IPS-11a (cell line): ENCODE measurements around the gene C2orf72.
"Not testable (repeated sequence)": the region's sequence is repeated elsewhere in the genome, so short reads cannot be mapped to it uniquely, and the experiment has no call there.

ENCODE experiments used
- H3K4me3 ChIP-seq: one replicate; pipeline ENCODE4 v1.5.1; 2013; ENCODE audit warnings: low read depth, low read length, control low read depth

Gene C2orf72

GRCh38 chr2:231037202-231037730 is at the start of gene C2orf72:
Gene C2orf72 (plus strand): TSS chr2:231037523. CDS start chr2:231037566, 43 bp downstream.
- H3K4me3 ChIP-seq, result peak within 1 kb of the TSS; percentile 45

DNA sequence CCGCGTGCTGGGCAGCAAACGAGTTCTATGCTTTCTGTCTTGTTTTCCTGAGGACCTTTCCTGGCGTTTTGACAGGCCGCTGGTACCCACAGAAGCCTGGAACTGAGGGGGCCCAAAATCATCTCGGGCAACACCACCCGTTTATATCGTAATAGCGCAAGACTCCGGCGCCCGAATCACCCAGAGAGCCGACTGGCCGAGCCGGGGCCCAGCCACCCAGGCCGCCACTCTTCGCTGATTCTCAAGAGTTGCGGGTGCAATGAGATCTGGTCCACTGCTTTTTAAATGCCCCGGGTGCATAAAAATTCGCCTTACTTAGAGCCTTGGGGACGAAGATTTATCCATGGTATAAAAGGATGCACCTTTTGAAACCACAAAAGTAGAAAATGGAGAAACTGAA is 47.6 kb upstream of the C2orf72 start:
- no peak overlapping the region for H3K4me3 ChIP-seq

- H3K4me3 ChIP-seq, result no peak overlapping the region
Measured at GRCh38 chr2:230990131-230990898, 47.0 kb upstream of the C2orf72 start.

GRCh38 chr2:230990899-230991150 is 46.5 kb upstream of the C2orf72 start:
- no peak overlapping the region for H3K4me3 ChIP-seq

DNA sequence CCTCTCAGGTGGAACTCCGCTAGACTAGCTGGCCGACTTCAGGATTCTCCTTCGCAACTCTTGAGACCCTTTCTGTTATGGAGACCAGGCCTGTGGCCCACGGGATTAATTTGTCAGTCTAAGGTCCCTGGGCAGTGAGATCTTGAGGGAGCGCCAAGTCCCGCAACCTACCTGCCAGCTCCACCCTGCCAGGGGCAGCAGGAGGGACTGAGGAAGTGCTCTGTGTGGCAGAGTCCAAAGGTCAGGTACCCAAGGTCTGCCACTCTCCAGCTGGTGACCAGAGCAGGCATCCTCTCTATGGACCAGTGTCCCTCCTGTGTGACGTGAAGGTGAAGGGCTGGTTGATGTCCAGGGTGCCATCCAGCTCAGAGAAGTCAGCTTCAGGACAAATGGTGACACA is 45.7 kb upstream of the C2orf72 start:
- H3K4me3 ChIP-seq, result no peak overlapping the region

GRCh38 chr2:230995821-230996220 is 41.5 kb upstream of the C2orf72 start, which contains the start of gene SPATA3:
Gene SPATA3 (plus strand): TSS chr2:230996121. CDS start chr2:230996234, 113 bp downstream.
- H3K4me3 ChIP-seq, result no peak within 1 kb of the TSS

- H3K4me3 ChIP-seq, result no peak overlapping the region
Measured at GRCh38 chr2:230996661-230997060, 40.7 kb upstream of the C2orf72 start.

DNA sequence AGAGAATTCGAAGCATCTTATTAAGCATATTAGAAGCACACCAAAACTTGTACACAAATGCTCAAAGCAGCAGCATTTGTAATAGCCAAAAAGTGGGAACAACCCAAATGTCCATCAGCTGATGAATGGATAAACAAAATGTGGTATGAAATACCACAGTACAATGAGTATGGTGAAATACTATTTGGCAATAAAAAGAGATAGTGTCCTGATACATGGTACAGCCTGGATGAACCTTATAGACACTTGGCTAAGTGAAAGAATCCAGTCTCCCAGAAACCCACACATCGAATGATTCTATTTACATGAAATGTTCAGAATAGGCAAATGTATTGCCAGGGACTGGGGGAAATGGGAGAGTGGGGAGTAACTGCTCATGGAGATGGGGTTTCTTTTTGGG is 38.4 kb upstream of the C2orf72 start:
- H3K4me3 ChIP-seq, result no peak overlapping the region

- H3K4me3 ChIP-seq, result no peak overlapping the region
Measured at GRCh38 chr2:230999477-230999876, 37.8 kb upstream of the C2orf72 start.

DNA sequence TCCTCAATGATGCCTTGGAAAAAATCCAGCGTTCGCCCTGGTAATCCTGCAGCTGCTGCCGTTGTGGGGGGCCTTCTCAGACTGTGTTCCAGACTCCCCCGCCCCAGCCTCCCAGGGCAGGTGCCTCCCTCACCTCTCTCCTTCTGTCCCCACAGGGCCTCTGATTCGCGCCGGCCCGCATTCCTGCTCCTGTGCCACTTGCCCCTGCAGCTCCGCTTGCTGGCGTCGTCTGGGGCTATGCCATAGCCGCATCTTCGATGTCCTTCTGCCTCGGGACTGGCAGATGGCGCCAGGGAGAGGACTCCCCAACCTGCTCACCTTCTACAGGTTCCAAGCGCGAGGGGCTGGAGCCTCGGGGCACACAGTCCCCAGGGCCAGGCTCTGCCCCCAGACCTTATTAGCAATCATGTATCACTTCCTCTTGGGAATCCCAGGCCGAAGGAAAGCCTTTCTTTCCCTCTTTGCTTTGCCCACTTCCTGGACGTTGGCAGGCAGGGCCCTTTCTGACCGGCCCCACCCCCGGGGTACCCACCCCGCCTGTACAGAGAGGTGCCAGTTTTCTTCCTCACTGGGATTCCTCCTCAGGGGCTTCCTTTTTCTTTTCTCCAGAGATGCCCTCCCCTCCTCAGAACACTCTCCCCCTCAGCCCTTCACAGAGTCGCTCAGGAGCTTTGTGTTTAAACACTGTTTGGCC is 37.0 kb upstream of the C2orf72 start:
- no peak overlapping the region for H3K4me3 ChIP-seq

GRCh38 chr2:231001036-231001435 is 36.3 kb upstream of the C2orf72 start:
- H3K4me3 ChIP-seq, result no peak overlapping the region

DNA sequence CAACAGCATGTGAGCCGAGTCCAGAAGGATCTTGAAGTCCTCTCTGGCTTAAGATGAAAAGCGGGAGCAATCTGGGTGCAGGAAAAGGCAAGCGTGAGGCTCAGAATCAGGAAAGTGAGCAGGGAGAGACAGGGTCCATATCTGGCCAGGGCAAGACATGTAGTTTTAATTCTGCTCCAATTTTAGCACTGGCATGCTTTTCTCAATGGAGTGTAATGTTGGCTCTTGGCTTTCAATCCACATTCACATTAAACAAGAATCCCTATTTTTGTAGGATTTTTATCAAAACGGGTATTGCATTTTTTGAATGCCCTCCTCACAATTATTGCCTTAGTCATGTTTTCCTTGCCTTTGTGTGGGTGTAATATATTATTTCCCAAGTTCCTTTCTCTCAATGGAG is 35.4 kb upstream of the C2orf72 start:
- H3K4me3 ChIP-seq, result no peak overlapping the region

DNA sequence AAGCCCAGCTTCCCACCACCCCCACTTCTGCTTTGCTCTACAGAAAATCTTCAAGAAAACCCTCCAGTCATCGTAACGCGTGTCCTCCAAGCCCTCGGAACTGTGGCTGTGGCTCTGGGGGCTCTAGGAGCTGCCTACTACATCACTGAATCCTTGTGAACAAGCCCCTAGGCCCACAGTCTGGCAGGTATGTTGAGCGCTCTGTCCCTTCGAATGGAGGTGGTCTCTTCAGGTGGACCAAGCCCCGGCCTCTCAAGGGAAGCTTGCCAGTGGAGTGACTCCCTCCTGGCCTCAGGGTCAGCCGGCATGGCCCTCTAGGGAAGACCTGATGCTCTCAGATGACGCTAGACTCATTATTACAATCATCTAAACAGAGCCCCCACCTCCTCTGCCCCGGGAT is 34.7 kb upstream of the C2orf72 start:
- no peak overlapping the region for H3K4me3 ChIP-seq

- no peak overlapping the region for H3K4me3 ChIP-seq
Measured at GRCh38 chr2:231003186-231003585, 34.1 kb upstream of the C2orf72 start.

- H3K4me3 ChIP-seq, result not testable (repeated sequence)
Measured at GRCh38 chr2:231004930-231005329, 32.4 kb upstream of the C2orf72 start.

DNA sequence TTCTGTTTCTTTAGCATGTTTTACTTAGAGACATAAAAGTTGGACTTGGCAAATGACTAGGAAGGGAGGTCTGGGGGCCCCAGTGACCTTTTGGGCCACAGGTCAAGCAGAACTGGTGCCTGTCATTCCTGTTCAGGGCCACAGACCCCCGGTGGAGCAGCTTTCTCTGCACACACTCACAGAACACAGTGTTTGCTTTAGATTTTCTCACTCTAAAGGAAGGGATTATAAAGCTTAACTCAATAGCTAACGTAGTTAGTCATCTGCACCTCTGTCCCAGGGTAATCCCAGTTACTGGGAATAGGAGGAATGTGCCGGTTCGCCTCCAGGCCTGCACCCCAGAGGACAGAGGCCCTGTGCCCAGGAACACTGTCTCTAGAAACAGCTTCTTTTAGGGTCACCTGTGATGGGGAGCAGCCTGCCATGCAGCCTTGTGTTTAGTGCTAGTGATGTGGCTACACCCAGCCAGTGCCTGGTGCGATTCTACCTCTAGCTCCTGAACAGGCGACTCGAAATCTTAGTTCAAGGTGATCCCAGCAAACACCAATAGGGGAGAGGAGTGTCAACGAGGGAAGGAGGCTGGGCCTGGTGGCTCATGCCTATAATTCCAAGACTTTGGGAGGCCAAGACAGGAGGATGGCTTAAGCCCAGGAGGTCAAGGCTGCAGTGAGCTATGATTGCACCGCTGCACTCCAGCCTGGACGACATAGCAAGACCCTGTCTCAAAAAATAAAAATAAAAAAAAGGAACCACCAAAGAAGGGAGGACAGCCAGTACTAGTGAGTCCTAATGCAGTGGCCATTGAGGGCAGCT is 29.8 kb upstream of the C2orf72 start:
- no peak overlapping the region for H3K4me3 ChIP-seq

GRCh38 chr2:231008131-231008530 is 29.2 kb upstream of the C2orf72 start:
- H3K4me3 ChIP-seq, result no peak overlapping the region

DNA sequence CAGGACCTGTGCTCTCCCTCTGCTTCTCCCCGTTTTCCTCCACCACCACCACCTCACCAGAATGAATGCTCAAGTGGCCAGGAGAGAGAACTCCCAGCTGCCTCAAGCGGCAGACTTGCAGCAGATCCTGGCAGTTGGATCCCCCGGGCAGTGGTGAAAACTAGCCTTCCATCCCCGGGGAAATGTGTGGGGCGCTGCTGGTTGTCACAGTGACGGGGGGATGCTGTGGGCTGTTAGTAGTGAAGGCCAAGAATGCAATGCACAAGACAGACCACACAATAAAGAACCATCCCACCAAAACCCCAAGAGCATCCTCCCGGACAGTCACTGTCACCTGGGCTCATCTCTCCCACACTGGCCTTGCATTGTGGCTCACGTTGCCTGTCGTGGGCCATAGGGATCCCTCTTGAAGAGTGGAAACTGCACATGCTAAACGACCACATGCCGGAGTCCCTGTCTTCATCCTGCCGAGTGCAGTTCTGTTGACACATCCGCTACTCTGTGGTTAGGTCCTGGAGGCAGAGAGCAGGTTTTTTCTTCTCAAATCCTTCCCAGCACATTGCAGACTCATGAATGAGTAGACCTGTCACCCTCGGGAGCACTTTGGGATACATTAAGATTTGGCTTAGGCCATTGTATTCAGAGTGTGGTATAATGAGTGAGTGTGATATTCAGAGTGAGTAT is 27.9 kb upstream of the C2orf72 start:
- H3K4me3 ChIP-seq, result no peak overlapping the region

GRCh38 chr2:231010201-231010730 is 27.1 kb upstream of the C2orf72 start:
- no peak overlapping the region for H3K4me3 ChIP-seq

DNA sequence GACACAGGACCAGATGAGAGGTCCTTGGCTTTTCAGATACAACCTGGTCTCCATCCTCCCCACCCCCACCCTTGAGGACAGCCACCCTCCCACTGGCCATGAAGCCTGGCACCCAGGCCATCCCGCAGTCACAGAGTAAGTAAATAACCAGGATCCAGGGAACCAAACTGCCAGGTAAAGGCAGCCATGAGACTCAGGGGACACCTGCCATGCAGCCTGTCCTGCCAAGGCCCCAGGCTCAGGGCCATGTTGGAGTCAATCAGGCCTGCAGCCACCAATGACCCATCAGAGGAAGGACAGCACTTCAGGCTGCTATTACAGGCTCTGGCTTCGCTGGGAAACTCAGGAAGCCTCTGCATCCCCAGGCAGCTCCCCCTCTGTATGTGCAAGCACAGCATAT is 25.8 kb upstream of the C2orf72 start:
- H3K4me3 ChIP-seq, result no peak overlapping the region

- no peak overlapping the region for H3K4me3 ChIP-seq
Measured at GRCh38 chr2:231012463-231012862, 24.9 kb upstream of the C2orf72 start.
